ENCODE measurements around the gene MXRA8. TPM values are rescaled to one million over a fixed set of nuclear protein-coding genes. Genes with fewer than 3 reads are reported as not detected.

The MXRA8 gene
- total and polyA plus RNA-seq, 2 experiments from 2014 or later, result 155 to 242 TPM

DNA sequence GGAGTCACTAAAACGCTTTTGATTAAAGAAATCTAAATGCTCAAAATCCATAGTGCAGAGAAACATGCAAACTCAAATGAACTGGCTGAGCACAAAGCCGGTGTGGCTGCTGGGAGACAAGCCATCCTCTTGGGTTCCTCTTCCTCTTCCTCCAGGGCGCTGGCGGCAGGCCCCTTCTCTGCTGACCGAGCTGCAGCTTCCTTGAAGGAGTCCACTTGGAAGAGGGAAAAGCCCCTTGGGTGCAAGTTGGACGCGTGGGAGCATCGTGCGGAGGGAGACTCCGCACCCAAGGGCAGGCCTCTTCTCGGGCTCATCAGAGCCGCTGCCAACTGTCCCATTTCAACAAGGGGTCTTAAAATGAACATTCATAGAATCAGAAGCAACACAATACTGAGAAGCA is 32.9 kb upstream of the MXRA8 start:
- H3K27ac ChIP-seq, result no peak overlapping the region
- H2AFZ ChIP-seq, result no peak overlapping the region
- TF ChIP-seq, protein P1, sequence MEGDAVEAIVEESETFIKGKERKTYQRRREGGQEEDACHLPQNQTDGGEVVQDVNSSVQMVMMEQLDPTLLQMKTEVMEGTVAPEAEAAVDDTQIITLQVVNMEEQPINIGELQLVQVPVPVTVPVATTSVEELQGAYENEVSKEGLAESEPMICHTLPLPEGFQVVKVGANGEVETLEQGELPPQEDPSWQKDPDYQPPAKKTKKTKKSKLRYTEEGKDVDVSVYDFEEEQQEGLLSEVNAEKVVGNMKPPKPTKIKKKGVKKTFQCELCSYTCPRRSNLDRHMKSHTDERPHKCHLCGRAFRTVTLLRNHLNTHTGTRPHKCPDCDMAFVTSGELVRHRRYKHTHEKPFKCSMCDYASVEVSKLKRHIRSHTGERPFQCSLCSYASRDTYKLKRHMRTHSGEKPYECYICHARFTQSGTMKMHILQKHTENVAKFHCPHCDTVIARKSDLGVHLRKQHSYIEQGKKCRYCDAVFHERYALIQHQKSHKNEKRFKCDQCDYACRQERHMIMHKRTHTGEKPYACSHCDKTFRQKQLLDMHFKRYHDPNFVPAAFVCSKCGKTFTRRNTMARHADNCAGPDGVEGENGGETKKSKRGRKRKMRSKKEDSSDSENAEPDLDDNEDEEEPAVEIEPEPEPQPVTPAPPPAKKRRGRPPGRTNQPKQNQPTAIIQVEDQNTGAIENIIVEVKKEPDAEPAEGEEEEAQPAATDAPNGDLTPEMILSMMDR (IDR thresholded peaks at IDR 0.05; ENCODE audit: poor library complexity), result no peak
- TF ChIP-seq EZH2 (IDR thresholded peaks at IDR 0.05; ENCODE audit: borderline replicate concordance) (no peak), EZH2phosphoT487 (IDR thresholded peaks at IDR 0.05; ENCODE audit: low read depth, severe bottlenecking, unreplicated experiment) (no peak)
- H3K27me3 ChIP-seq, result no peaks in the 10 kb centered on the region
- 98% methylated on average over 12 of the region's 12 CpGs for WGBS (ENCODE audit: low lambda C conversion rate, missing lambda C conversion rate)
- H3K9me2 ChIP-seq (replicated peaks; ENCODE audit: insufficient read depth), result no peaks in the 10 kb centered on the region
- no peaks in the 10 kb centered on the region for H3K36me3 ChIP-seq (replicated peaks; ENCODE audit: insufficient read depth, low read depth)
- H3K9me3 ChIP-seq (ENCODE audit: low read depth), result no peaks in the 10 kb centered on the region
- H4K20me1 ChIP-seq (ENCODE audit: insufficient read depth, poor library complexity, severe bottlenecking), result peaks cover 8% of the 10 kb centered on the region
- H3K79me2 ChIP-seq, result peaks cover 48% of the 10 kb centered on the region
- no peaks in the 10 kb centered on the region for H3K4me1 ChIP-seq (ENCODE audit: insufficient read depth)
- no peak overlapping the region for H3K4me3 ChIP-seq
- no peak for DNase-seq (ENCODE audit: low spot score)
- H3K4me2 ChIP-seq, result no peak overlapping the region

DNA sequence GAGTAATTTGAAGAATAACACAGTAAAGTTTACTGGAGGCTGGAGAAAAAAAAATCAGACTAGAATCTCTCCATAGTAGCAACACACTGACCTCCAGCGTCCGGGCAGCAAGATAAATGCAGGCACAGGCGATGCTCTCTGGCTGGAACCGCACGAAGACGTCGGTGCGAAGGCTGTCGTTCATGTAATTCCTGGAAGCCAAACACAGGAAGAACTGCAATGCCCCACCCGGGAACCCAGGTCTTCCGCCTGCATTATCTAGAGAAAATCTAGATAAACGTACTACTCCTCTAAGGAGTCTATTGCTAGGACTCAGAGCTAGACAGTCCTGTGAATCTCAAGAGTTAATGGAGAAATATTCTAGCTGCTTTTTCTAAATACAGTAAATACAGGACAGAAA is 32.3 kb upstream of the MXRA8 start:
- 96% methylated on average over 12 of the region's 12 CpGs for WGBS (ENCODE audit: low lambda C conversion rate, missing lambda C conversion rate)
- no peak overlapping the region for H3K4me3 ChIP-seq
- DNase-seq (ENCODE audit: low spot score), result no peak
- no peak for TF ChIP-seq EZH2 (IDR thresholded peaks at IDR 0.05; ENCODE audit: borderline replicate concordance)
- TF ChIP-seq EZH2phosphoT487 (IDR thresholded peaks at IDR 0.05; ENCODE audit: low read depth, severe bottlenecking, unreplicated experiment), result no peak
- TF ChIP-seq, protein P1 (IDR thresholded peaks at IDR 0.05; ENCODE audit: poor library complexity), result no peak
- no peak overlapping the region for H3K27ac ChIP-seq
- no peaks in the 10 kb centered on the region for H3K27me3 ChIP-seq
- no peaks in the 10 kb centered on the region for H3K4me1 ChIP-seq (ENCODE audit: insufficient read depth)
- H3K36me3 ChIP-seq (replicated peaks; ENCODE audit: insufficient read depth, low read depth), result no peaks in the 10 kb centered on the region
- no peaks in the 10 kb centered on the region for H3K9me2 ChIP-seq (replicated peaks; ENCODE audit: insufficient read depth)
- H4K20me1 ChIP-seq (ENCODE audit: insufficient read depth, poor library complexity, severe bottlenecking), result peaks cover 8% of the 10 kb centered on the region
- H3K4me2 ChIP-seq, result no peak overlapping the region
- H3K79me2 ChIP-seq, result peaks cover 43% of the 10 kb centered on the region
- H3K9me3 ChIP-seq (ENCODE audit: low read depth), result no peaks in the 10 kb centered on the region
- H2AFZ ChIP-seq, result no peak overlapping the region

DNA sequence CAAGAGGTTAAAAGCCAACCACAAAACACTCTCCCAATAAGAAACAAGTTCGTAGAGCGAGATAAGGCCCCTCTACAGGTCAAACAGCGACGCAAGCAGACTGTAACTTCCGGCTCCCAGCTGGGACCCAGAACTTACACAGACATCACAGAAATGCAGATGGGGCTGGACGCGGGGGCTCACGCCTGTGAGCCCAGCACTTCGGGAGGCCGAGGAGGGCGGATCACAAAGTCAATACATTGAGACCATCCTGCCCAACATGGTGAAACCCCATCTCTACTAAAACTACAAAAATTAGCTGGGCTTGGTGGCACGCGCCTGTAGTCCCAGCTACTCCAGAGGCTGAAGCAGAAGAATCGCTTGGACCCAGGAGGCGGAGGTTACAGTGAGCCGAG is 29.7 kb upstream of the MXRA8 start:
- TF ChIP-seq EZH2 (IDR thresholded peaks at IDR 0.05; ENCODE audit: borderline replicate concordance), result no peak
- no peak for TF ChIP-seq EZH2phosphoT487 (IDR thresholded peaks at IDR 0.05; ENCODE audit: low read depth, severe bottlenecking, unreplicated experiment)
- TF ChIP-seq, protein P1 (IDR thresholded peaks at IDR 0.05; ENCODE audit: poor library complexity), result no peak
- Histone ChIP-seq H2AFZ (no peak overlapping the region), H3K9me3 (ENCODE audit: low read depth) (no peaks in the 10 kb centered on the region), H3K27me3 (no peaks in the 10 kb centered on the region), H3K27ac (no peak overlapping the region), H3K4me3 (no peak overlapping the region), H3K4me2 (no peak overlapping the region), H3K79me2 (peaks cover 20% of the 10 kb centered on the region), H4K20me1 (ENCODE audit: insufficient read depth, poor library complexity, severe bottlenecking) (peaks cover 4% of the 10 kb centered on the region), H3K36me3 (replicated peaks; ENCODE audit: insufficient read depth, low read depth) (no peaks in the 10 kb centered on the region), H3K4me1 (ENCODE audit: insufficient read depth) (no peaks in the 10 kb centered on the region), H3K9me2 (replicated peaks; ENCODE audit: insufficient read depth) (no peaks in the 10 kb centered on the region)
- WGBS (ENCODE audit: low lambda C conversion rate, missing lambda C conversion rate), result over 99% methylated on average over 16 of the region's 16 CpGs
- DNase-seq (ENCODE audit: low spot score), result no peak
